Right lobe of liver (tissue), 4 donors: ENCODE measurements around the gene GCNT4.

ENCODE experiments used
- CTCF ChIP-seq, 4 donors: fragments of 200-600 bp in 3 of 4; fragments of 450-650 bp in 1 of 4; IDR thresholded peaks; one replicate each; pipeline versions ENCODE4 v1.5.1 to v1.8.0; 2016 to 2022; ENCODE audit warnings: antibody characterized with exemption in 4 of 4, mild to moderate bottlenecking in 2 of 4
- POLR2A ChIP-seq: fragments of 450-650 bp; IDR thresholded peaks from one replicate; pipeline ENCODE4 v1.6.1; 2017; ENCODE audit warnings: antibody characterized with exemption, mild to moderate bottlenecking
- donor health status: DM: no; HTN: no; CAD: no.
- donor health status: DM: no; HTN: no; CAD: no.
- donor health status: DM: no; HTN: yes; CAD: no.

GRCh38 chr5:75031366-75031765 is 21.0 kb downstream of the GCNT4 start:
- no peak for TF ChIP-seq CTCF (IDR thresholded peaks at IDR 0.05)
- no peak for TF ChIP-seq POLR2A
